HG03064 (cell line): ENCODE measurements around the gene FMN2.
"Not testable (repeated sequence)": the region's sequence is repeated elsewhere in the genome, so short reads cannot be mapped to it uniquely, and the experiment has no call there.

Source experiments
- ATAC-seq: cut with Tn5 transposase; IDR thresholded peaks from one replicate; pipeline ENCODE4 v1.9.1; 2021; ENCODE audit warnings: low read depth; ENCODE audit not compliant: unreplicated experiment

The FMN2 gene

DNA sequence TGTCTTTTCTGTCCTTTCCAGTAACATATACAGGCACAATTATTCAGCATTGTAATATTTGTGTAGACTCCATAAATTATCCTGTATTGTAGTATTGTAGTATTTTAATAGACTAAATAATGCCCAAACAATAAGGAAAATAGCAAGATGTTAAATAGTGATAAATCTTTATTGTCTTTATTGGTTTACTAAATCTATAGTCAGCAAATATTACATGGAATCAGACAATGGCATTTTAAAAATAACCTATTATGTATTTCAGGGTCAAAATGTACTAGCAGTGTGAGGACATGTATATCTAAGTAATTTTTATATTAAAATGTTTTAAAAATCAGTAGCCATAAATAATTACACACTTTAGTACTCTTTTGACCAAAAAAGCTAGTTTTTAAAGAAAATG is 317.9 kb downstream of the FMN2 start:
- no peak for ATAC-seq

DNA sequence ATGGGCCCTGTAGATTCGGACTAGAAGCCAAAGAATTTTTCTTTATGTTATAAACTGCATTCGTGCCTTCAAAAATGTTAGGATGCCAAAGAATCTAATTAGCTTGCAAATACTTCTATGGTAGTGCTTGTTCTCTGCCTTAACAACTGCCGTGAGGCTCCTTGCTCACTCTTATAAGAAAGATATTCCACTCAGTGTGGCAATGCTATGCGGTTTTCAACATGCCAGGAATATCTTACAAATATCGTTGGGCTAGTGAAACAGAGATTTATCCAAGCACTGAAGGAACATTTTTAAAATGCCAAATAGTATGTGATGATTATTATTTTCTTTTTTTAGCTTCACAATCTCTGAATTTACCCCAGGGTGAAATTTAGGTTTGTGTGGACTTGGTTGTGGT is 322.0 kb downstream of the FMN2 start:
- ATAC-seq: no peak

DNA sequence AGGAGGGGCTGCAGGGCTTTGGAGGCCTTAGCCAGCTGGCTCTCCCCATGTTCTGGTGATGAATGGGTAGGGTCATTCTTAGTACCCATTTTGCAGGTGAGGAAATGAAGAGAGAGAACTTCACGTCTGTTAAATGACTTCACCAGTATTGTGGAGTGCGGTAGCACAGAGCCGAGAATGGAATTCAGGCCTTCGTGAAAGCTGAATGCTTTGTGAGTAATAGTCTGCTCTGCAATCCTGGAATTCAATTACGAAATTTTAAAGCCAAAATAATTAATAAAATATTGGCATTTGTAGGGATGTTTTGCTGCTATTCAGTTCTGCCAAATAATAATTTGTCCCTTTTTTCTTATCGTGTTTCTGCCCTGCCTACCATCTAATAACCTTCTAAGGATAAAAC is 322.6 kb downstream of the FMN2 start:
- ATAC-seq: no peak

DNA sequence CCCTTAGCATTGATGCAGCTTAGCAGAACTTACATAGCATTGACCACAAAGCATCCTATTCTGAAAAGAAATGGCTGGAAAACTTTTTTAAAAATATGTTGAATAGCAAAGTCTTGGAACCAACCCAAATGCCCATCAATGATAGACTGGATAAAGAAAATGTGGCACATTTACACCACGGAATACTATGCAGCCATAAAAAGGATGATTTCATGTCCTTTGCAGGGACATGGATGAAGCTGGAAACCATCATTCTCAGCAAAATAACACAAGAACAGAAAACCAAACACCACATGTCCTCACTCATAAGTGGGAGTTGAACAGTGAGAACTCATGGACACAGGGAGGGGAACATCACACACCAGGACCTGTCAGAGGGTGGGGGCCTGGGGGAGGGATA is 323.3 kb downstream of the FMN2 start:
- ATAC-seq: not testable (repeated sequence)

DNA sequence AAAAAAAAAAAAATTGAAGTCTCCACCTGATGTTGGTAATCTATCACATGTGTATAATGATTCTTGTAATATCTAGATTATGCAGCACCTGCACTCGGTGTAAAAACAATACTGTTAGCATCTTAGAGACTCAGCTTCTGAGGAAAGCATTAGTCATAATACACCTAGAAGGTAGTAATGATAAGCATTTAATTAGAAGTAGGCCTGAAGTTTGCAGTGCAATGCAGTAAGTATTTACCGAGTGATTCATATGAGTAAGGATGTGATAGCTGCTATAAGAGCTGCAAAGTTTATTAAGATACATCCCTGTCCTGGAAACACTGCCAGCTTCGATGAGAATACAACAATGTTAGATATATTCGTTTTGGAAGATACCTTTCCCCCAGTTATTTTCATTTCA is 323.8 kb downstream of the FMN2 start:
- no peak for ATAC-seq

DNA sequence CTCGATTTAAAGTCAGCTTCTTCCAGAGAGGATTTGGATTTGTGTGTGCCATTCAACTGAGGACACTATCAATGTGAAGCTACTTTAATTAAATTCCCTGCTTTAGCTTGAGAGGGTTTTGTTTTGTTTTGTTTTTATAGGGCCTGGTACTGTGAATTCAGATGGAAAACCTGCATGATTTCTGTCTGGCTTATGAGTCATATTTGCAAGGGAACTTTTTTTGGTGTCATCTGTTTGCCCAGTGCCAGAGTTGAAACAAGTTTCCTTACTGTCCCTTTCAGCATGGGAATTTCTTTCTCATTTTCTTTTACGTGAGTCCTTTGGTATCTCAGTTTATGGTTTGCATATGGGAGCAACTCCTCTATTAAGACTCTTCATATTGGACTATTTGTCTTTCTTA is 325.6 kb downstream of the FMN2 start:
- no peak for ATAC-seq

DNA sequence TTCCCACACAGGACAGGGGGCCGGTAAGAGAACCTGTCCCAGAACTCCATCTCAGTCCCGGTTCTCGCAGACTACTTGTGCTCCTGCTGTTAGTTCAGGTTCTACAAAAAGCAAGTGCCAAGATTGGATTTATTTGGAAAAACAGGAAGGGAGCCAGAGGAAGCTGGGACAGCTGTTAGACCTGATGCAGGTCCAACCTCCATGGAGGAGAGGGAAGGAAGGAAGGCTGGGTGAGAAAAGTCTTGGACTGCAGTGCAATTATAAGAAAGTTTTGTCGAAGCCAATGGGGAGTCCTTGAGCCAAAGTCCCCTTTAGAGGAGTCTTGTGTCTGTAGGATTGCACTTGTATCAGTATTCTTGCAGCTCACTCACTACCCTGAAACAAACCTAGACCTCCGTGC is 329.1 kb downstream of the FMN2 start:
- ATAC-seq: no peak

DNA sequence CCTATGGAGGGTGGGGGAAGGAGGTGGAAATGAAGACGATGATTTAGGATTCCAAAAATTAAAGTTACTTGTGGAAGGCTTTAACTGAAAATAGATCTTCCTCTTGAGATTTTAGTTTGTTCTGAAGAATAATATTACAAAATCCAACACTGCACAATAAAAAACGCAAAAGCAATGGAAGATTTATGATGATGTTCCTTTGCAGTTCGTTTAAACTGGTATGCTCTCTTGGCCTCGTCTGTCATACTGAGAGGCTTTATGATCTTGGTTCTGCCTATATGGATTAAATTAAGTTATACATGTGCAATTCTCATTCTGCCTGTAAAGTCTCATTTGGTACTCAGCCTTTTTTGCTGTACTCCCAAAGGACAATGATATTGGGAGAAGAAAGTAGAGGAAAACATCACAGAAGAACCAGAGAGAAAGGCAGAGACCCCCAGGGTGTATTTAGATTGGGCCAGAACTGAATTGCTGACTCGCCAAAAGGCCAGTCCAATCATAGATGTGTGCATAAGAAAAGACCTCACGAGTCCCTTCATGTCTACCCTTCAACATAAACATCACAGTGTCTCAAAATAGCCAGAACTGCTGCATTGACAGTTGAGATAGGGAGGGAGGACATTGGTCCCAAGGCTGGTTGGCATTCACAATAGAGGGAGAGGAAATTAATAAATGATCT is 331.7 kb downstream of the FMN2 start:
- no peak for ATAC-seq

DNA sequence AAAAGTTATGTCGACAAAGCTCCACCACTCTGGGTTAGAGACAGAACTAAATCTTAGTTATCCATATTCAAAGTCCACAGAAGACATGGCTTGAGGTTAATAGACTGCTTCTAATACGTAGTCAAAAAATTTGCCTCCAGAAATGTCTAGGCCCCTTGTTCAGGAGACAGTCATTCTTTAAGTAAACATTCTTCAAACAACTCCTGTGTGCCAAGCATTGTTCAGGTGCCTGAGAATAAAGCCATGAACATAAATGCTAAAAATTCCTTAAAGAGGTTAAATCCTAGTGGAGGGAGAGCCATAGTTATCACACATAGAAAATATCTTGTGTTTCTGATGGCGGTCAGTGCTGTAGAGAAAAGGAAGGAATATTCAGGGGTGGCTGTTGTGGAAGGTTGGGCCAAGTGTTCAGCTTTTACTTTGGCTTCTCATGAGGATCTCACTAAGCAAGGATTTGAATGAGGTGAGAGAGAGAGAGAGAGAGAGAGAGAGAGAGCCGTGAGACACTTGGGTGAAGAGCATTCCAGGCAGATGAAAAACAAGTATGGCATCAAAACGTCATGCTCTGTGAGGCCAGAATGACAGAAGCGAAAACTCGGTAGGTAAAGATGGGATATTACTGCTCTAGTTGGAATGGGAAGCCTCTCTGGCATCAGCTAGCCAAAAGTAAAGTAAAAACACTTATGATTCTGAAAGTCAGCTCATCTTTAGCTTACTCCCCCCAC is 333.2 kb downstream of the FMN2 start:
- ATAC-seq: no peak

DNA sequence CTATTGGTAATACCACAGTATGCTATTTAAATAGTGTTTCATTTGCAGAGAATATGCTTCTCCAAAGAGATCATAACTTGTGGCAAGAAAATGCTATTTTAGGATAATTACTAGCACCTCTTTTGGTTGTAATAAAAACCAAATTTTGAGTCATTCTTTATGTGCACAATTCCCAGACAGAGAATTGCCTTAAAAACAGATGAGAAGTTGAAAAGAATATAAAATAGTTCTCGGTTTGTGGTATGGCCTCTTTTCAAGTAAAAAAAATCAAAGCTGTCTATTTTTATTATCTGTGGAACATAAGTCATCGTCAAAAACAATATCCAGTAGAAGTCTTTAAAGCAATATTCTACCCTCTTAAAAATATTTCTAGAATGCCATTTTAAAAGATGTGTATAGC is 334.4 kb downstream of the FMN2 start:
- no peak for ATAC-seq

DNA sequence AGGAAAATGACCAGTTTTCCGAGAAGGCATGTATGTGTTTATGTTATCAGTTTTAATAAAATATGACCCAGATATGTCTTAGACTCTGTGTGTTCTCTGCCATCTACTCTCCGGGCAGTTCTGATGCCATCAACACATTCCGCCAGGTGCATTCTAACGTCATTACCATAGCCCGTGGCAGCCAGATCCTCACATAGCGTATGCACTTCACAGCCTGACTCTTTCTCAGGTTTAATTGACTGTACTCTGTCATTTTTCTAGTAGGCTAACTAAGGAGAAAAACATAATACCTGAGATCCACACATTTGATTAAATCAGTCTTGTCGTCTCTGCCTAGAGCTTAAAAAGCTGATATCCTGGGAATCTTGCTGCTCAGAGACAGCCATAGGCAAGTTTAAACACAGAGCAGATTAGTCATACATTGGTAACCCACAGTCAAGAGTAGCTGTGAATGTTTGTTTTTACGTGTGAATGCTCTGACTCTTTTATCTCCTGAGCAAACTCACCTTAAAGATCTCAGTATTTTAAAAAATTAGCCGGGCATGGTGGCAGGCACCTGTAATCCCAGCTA is 344.4 kb downstream of the FMN2 start:
- ATAC-seq: no peak

DNA sequence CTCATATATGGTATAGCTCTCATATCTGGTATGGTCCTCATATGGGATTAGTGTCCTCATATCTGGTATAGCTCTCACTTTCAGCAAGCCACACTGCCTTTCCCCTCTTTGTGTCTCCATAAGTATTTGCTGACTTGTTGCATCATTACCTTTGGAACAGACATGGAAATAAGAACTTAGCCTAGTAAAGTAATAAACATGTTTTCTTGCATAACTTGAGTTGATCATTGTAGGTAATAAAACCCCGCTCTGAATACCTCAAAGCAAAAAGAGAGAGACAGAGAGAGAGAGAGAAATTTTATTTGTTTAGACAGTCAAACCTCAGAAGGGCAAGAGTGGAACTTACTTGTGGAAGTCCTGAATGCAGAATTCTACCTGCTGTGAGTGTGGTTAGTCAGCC is 350.0 kb downstream of the FMN2 start:
- ATAC-seq: no peak

DNA sequence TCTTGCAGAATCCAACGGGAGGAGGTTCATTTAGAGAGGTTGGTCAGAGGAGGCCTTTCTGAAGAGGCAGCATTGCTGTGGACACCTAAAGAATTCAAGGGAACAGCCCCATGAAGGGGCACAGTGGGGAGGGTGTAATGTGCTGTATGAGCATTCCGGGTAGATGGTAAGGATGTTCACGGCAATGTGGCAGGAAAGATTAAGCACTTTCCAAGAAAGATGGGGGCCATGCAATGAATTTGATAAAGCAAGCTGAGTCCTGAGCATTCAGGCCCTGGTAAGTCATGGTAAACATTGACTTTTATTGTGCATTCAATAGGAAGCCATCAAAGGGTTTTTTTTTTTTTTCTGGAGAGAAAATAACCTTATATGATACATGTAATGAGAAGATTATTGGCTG is 353.7 kb downstream of the FMN2 start:
- no peak for ATAC-seq

DNA sequence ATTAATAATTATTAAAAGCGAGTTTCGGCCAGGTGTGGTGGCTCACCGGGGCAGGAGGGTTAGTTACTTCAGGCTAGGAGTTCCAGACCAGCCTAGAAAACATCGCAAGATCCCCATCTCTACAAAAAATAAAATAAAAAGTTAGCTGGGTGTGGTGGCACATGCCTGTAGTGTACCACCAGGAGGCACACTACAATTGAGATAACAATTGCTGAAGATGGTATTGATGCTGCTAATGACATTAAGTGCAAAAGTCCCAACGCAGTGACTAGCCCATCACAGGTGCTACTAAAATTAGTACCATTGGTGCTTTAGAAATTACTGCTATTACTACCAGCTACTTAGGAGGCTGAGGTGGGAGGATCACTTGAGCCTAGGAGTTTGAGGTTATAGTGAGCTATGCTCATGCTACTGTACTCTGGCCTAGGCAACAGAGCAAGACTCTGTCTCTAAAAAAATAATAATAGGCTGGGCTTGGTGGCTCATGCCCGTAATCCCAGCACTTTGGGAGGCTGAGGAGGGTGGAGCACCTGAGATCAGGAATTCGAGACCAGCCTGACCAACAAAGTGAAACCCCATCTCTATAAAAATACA is 363.6 kb downstream of the FMN2 start:
- ATAC-seq: no peak

DNA sequence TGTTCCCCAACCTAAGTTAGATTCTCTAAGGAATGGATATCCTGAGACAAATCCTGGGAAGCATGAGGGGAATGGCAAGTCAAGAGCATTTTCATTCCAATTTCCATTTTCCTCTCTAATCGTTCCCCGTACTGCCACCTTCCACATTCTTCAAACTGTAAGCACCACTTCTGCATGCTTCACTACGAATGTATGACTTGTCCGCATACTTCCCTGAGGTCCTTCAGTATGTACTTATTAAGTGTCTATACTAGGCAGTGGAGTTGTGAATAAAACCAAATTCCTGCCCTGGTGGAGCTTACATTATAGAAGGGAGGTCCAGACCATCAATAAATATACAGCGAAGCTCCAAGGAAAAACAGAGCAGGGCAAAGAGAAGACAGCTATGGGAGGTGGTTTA is 365.5 kb downstream of the FMN2 start:
- no peak for ATAC-seq

DNA sequence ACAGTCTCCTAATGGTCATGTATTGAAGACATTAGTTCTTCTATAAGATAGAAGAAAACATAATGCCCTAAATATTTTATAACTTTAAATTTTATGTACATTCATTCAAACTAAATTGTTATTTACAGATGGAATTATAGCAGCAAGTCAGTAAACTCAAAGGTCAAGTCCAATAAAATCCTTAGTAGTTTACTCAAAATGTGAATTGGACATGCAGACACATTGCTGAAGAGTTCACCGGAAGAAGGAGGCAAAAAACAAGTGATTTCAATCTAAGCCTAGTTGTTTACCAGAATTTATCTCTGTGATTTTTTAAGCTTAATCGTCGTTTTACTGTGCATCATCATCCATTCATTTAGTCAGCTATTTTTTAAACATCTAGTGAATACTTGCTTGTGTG is 370.6 kb downstream of the FMN2 start:
- ATAC-seq: no peak

DNA sequence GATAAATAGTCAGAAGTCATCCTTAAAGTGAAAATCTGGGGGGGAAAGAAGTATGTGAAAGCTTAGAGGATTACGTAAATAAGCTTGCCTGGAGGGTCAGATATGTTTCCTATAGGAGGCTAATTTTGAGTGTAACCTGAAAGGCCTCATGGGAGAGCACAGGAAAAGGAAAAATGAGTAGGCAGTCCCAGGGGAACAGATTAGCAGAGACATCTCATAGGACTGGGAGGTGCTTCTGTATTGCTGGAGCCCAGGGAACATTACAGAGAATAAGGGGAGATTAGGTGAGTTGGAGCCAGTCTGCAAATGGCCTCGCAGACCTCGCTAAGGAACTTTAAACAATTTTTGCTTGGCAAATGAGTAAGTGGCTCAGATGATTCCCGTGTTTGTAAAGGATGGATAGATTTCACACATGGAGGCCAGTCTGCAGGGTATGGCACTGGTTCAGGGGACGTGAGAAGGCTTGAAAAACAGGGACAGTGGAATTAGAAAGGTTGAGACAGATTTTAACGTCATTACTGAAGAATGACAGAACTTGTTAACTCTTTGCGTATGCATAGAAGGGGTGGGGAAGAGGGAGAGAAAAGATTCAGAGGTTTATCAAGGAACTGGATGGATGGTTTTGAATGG is 371.2 kb downstream of the FMN2 start:
- ATAC-seq: no peak

DNA sequence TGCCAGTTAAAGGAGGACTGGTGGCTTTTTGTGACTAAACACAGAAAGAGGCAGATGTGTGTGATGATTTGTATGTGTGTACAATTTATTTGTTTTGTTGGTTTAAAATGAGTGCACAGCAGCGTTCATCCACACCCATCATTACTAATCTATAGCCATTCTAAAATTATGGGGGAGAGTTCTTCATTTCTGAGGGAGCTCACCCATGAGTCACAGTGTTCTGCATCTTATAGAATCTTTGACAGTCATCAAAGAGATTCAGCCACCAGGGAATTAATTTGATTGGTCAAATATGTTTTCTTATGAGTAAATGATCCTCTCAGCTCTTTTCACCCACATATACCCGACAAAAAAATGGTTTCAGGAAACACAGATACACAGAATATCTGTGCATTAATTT is 372.4 kb downstream of the FMN2 start:
- no peak for ATAC-seq

DNA sequence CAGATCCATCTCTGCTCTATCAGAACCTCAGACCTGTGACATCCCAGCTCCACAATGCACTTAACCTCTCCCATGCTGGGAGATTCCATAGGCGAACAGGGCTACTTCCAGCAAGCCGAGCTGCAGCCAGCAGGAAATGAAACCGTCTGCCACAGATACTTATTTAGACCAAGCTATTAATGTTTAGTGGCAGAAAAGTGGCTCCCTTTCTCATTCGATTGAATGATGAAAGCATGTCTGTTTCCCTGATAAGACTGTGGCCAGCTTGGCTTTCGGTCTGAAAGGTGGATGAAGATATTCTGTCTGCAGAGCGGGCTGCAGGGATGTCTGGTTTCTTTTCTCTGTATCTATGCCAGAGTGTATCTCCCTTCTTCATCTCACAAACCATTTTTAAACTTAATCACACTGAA is 373.9 kb downstream of the FMN2 start:
- no peak for ATAC-seq

DNA sequence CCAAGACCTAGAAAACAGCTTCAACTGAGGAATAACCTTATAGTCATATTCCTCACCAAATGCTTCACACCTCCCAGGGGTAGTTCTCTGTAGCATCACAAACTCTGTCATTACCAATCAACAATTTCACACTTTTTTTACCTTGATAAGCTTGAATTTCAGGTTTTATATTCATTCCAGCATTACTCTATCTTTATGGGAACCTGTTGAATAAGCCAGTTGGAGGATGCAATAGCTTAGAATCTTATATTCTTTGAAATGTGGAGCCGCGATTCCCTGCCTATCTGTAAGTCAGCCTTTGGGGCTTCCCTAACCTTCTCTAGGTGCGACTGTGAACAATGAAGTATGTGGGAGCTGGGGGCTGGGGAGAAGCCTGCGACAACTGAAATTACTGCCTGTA is 374.8 kb downstream of the FMN2 start:
- ATAC-seq: no peak

DNA sequence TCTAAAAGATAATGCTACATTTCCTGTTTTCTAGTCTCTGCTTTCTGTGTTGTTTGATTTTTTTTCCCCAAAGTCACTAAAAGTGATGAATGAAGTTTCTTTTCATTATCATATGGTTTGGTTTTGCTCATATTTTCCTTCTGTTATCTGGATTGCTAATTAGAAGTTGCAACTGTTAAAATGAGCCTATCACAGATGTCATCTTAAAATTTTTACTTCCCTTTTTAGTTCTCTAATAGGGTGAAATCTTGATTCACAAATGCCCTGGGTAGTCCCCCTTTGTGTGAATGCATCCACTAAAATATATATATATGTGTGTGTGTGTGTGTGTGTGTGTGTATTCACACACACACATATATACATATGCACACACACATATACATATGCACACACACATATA is 376.2 kb downstream of the FMN2 start:
- ATAC-seq: no peak
